Left cardiac atrium (tissue), 4 donors: Measurements from ENCODE around the gene PPA2. TPM values are rescaled to one million over a fixed set of nuclear protein-coding genes. Genes with fewer than 3 reads are reported as not detected.
"Not testable (repeated sequence)": the region's sequence is repeated elsewhere in the genome, so short reads cannot be mapped to it uniquely, and the experiment has no call there.

Experiments
- ATAC-seq, 2 donors: fragments of 200-7000 bp; cut with Tn5 transposase; one replicate each; pipeline ENCODE4 v1.9.1; 2020; ENCODE audit warnings: mild to moderate bottlenecking in 2 of 2, moderate library complexity in 2 of 2
- DNase-seq: peaks from one replicate; pipeline ENCODE4 v3.0.0-alpha.2; 2020
- intact Hi-C, 2 donors: fragments of 100-400 bp; cut with DNase I; formaldehyde crosslinking; loops; one replicate each; pipeline versions ENCODE4 v1.14.1 to v1.15.1; 2022 to 2023
- total RNA-seq, 2 donors: library from RNA; stranded (reverse); fragmentation: NEBNext Ultra II Directional; extraction: Animal tissue kit (Norgen Biotek cat#: 25700); gene quantifications; one replicate each; pipeline ENCODE4 v1.2.1, GENCODE V29; 2021
- donor health status: DM: no; HTN: yes; CAD: no.
- donor health status: DM: no; HTN: yes; CAD: no; lungs with severe emphysema.
- donor health status: DM: yes; HTN: yes; CAD: no.
- donor health status: Dilated cardiomyopathy.

The PPA2 gene
- total RNA-seq, 2 donors from 2014 or later: 77.4 to 102 TPM

DNA sequence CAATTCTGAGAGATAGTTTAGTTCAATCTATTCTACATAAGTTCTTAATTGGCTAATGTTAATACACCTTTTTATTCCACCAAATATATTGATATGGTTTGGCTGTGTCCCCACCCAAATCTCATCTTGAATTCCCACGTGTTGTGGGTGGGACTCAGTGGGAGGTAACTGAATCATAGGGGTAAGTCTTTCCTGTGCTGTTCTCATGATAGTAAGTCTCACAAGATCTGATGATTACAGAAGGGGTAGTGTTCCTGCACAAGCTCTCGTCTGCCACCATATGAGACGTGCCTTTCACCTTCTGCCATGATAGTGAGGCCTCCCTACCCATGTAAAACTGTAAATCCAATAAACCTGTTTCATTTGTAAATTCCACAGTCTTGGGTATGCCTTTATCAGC lies 11.3 kb downstream of the PPA2 start:
- intact Hi-C loops: loop anchor here in 1 of 2 donors (10.0 kb wide), 1 partner anchor 188 kb away; no protein-coding TSS in a partner anchor
- ATAC-seq: no peak
- DNase-seq: no peak

DNA sequence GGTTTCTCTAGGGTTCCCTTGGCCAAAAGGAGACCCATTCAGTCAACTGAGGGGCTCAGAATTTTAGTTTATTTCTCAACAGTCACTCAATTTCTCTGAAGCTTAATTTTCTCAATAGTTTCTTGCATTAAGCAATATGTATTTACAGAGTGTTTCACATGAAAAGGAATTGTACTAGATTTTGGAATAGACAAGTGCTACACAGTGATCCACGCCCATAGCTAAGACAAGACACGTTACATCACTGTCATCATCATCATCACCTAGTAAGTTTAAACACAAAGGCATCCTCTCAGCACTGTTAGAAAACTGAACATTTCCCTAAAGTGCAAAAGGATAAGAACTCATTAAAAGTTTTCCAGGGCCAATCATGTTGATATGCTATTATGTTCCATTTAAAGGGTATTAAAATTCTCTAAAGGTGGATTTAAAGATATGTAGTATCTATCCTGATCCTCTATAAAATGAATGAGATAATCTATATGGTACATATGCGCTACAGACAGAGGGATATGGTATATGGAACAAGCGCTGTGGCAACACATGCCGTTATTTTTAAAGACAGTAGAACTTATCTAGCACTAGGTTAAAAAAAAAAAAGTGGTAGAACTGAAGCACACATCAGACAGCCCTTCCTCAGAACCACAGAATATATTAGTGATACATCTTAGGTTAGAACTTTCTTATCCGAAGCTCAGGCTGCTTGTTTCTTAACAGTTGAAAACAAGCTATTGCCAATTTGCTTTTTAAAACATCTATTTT lies 12.1 kb downstream of the PPA2 start:
- ATAC-seq (no peak), DNase-seq (no peak)
- intact Hi-C loops: loop anchor here in 1 of 2 donors (10.0 kb wide), 1 partner anchor 187 kb away; no protein-coding TSS in a partner anchor

DNA sequence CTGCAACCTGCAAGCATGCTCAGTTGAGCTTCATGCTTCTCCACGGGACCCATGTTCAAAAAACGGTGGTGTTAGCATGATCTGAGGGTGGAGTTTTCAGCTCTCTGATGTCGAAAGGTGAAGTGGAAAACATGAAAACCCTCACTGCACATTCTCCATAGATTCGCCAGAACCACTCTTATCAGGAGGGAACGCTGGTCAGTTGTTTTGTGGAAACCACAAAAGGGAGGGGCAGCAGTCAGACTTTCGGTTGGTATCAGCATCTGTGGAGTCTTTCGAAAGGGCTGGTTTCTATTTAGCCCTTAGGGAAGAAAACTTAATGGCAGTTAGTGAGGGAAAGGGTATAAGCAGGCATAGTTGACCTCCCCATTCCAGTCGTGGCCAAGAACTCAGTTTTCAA lies 12.6 kb downstream of the PPA2 start:
- ATAC-seq (no peak), DNase-seq (no peak)
- intact Hi-C loops: loop anchor here in 1 of 2 donors (10.0 kb wide), 1 partner anchor 186 kb away; no protein-coding TSS in a partner anchor

DNA sequence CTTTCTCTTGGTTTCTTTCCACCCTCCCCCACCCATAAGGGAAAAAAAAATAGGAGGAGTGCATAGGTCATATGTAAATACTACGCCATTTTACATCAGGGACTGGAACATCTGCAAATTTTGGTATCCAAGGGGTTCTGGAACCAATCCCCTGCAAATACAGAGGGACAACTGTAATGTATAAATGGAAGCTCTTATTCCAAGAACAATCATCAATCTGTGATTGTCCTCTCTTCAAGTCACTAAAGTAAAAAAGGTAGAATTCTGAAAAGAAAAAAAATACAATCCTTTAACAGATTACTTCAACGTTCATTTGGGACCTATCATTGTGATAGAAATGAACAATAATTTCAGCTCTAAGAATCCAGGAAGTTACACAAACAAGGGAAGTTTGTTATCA lies 13.6 kb downstream of the PPA2 start:
- intact Hi-C loops: loop anchor here in 1 of 2 donors (10.0 kb wide), 1 partner anchor 186 kb away; no protein-coding TSS in a partner anchor
- DNase-seq: no peak

GRCh38 chr4:105458541-105458940 lies 15.3 kb downstream of the PPA2 start:
- DNase-seq, intact Hi-C loops, ATAC-seq: not testable (repeated sequence)

More for the DNA sequence above, 13.6 kb downstream of the PPA2 start:
- ATAC-seq: no peak

GRCh38 chr4:105458001-105458400 lies 15.9 kb downstream of the PPA2 start:
- DNase-seq (no peak), ATAC-seq (no peak)
- intact Hi-C loops: no loop called here

DNA sequence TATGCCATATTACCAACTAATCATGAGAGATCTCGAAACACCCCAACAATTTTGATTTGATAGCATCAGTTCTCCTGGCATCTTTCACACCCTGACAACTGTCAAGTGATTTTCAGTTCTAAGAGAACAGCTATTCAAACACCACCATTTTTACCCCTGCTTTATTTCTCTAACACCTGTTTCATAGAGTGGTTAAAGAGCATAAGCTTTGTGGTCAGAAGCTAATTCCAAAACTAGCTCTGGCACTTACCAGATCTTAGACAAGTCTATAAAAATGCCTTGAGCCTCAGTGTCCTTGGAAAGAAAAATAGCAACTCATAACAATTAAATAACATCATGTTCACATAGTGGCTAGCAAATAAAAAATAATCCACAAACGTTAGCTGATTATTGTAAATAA lies 17.9 kb downstream of the PPA2 start:
- ATAC-seq (peak; percentile 47 to 72), DNase-seq (no peak)
- intact Hi-C loops: no loop called here

- DNase-seq: no peak
- intact Hi-C loops: no loop called here
- ATAC-seq: peak; percentile 25 to 44
Observed at GRCh38 chr4:105455182-105455581, 18.7 kb downstream of the PPA2 start.

- intact Hi-C loops: no loop called here
- ATAC-seq (no peak), DNase-seq (no peak)
Observed at GRCh38 chr4:105453550-105454205, 20.2 kb downstream of the PPA2 start.

DNA sequence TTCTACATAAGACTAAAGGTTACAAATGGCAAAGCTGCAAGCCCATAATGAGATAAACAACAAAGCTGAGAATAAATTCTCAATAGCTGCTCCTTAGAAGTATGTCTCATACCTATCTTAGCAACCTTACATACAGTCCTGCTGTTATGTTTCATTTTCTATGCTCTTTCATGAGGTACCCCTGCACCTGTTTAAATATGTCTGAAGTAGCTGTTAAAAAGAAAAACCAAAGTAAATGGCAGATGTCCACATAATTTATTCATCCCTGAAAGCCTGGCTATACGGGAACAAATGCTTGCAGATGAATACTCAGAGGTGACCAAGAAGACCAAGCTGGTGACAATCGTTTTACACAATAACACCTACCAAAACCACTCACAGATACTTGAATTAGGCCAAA lies 22.5 kb downstream of the PPA2 start:
- DNase-seq: no peak
- no peak for ATAC-seq
- intact Hi-C loops: no loop called here

GRCh38 chr4:105440890-105441289 lies 33.0 kb downstream of the PPA2 start:
- intact Hi-C loops: no loop called here
- DNase-seq: no peak
- ATAC-seq: no peak

- no peak for ATAC-seq
Observed at GRCh38 chr4:105437637-105438036, 36.2 kb downstream of the PPA2 start.

DNA sequence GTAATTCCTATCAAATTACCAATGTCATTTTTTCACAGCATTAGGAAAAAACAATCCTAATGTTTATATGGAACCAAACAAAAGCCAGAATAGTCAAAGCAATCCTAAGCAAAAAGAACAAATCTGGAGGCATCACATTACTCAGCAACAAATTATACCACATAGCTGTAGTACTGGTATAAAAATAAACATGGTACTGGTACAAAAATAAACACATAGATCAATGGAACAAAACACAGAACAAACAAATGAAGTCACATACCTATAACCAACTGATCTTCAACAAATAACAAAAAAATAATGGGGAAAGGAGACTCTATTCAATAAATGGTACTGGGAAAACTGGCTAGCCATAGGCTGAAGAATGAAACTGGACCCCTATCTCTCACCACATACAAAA lies 37.4 kb downstream of the PPA2 start:
- intact Hi-C loops: no loop called here
- ATAC-seq: no peak
- no peak for DNase-seq

More at GRCh38 chr4:105437637-105438036, 36.2 kb downstream of the PPA2 start:
- DNase-seq: no peak
- intact Hi-C loops: no loop called here

DNA sequence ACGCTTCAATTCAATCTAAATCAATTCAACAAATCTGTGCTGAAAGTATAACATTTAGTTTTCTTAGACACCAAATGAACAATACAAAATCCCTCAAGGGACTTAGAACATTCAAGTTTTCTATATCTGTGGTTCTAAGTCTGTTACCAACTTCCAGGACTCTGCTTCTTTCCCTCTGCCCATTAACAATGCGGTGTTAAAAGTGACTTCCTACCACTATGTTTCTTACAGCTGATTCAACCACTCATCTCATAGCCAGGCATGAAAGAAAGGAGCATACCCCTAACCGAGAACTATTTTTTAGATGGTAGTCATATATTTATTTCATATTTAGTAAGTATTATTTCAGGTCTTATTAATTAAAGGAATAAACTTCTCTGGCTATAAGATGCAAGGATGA lies 38.9 kb downstream of the PPA2 start:
- ATAC-seq (no peak), DNase-seq (no peak)
- intact Hi-C loops: no loop called here

GRCh38 chr4:105433421-105433820 lies 40.4 kb downstream of the PPA2 start:
- DNase-seq (no peak), ATAC-seq (no peak)
- intact Hi-C loops: no loop called here

GRCh38 chr4:105432438-105432837 lies 41.4 kb downstream of the PPA2 start:
- intact Hi-C loops: no loop called here
- no peak for ATAC-seq
- no peak for DNase-seq

- ATAC-seq (no peak), DNase-seq (no peak)
- intact Hi-C loops: no loop called here
Observed at GRCh38 chr4:105430811-105431210, 43.1 kb downstream of the PPA2 start.

DNA sequence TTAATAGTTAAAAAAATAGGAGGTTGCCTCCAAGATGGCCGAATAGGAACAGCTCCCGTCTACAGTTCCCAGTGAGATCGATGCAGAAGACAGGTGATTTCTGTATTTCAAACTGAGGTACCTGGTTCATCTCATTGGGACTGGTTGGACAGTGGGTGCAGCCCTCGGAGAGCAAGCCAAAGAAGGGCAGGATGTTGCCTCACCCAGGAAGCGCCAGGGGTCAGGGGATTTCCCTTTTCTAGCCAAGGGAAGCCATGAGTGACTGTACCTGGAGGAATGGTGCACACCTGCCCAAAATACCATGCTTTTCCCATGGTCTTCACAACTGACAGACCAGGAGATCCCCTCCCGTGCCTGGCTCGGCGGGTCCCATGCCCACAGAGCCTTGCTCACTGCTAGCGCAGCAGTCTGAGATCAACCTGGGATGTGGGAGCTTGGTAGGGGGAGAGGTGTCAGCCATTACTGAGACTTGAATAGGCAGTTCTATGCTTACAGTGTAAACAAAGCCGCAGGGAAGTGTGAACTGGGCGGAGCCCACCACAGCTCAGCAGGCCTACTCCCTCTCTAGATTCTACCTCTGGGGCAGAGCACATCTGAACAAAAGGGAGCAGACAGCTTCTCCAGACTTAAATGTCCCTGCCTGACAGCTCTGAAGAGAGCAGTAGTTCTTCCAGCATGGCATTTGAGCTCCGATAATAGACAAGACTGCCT lies 47.5 kb downstream of the PPA2 start:
- no peak for ATAC-seq
- no peak for DNase-seq

GRCh38 chr4:105422207-105422920 lies 51.5 kb downstream of the PPA2 start:
- DNase-seq (no peak), ATAC-seq (no peak)
- intact Hi-C loops: no loop called here

More for the DNA sequence above, 47.5 kb downstream of the PPA2 start:
- intact Hi-C loops: no loop called here
